GM10266 (cell line): ENCODE data around the gene DUS4L.

Experiments used
- DNase-seq: peaks from one replicate; pipeline ENCODE4 v3.0.0; 2012; ENCODE audit errors: extremely low spot score
- CTCF ChIP-seq: IDR thresholded peaks from 2 replicates; pipeline ENCODE4 v1.5.1; 2012; ENCODE audit warnings: mild to moderate bottlenecking, low read depth; ENCODE audit not compliant: control insufficient read depth, insufficient read depth; ENCODE audit errors: missing control alignments

DUS4L gene

GRCh38 chr7:107563081-107563774, 543 bp upstream of the DUS4L start:
- no peak for TF ChIP-seq CTCF

GRCh38 chr7:107564553-107565298, 955 bp downstream of the DUS4L start:
- no peak for DNase-seq
- TF ChIP-seq CTCF = no peak

More at GRCh38 chr7:107563081-107563774, 543 bp upstream of the DUS4L start:
- peak; percentile 23 for DNase-seq

- no peak for TF ChIP-seq CTCF
- DNase-seq = no peak
These were observed 6.5 kb downstream of the DUS4L start for GRCh38 chr7:107570298-107570697.

- no peak for DNase-seq
- no peak for TF ChIP-seq CTCF
These were observed 9.8 kb downstream of the DUS4L start for GRCh38 chr7:107573537-107573936.

GRCh38 chr7:107579554-107579884, 15.7 kb downstream of the DUS4L start:
- DNase-seq = no peak
- TF ChIP-seq CTCF = no peak

- TF ChIP-seq CTCF = peak; percentile 27
- DNase-seq = peak; percentile 86
These were observed 16.3 kb downstream of the DUS4L start, which contains the start of gene BCAP29 for GRCh38 chr7:107579885-107580715. TSS of gene BCAP29 (plus strand) at chr7:107580246. CDS start at chr7:107580773, 527 bp downstream.
